NB4 (cell line): ENCODE measurements around the gene ACOT11.

Experiments used
- CTCF ChIP-seq: IDR thresholded peaks from one replicate; pipeline ENCODE4 v1.5.1; 2012; ENCODE audit warnings: low read depth, low read length
- MAX ChIP-seq: IDR thresholded peaks from 2 replicates; pipeline ENCODE4 v1.6.1; 2011; ENCODE audit warnings: low read depth, low read length

- TF ChIP-seq MAX: no peak
- no peak for TF ChIP-seq CTCF
Measured at GRCh38 chr1:54583307-54583686, 35.3 kb downstream of the ACOT11 start.
